ENCODE measurements around the gene CYREN.
"Not testable (repeated sequence)": the region's sequence is repeated elsewhere in the genome, so short reads cannot be mapped to it uniquely, and the experiment has no call there.

The CYREN gene

GRCh38 chr7:135129579-135129978, 40.9 kb downstream of the CYREN start:
- Histone ChIP-seq H4K20me1 (ENCODE audit: insufficient read depth) (no peaks in the 10 kb centered on the region), H3K79me2 (ENCODE audit: insufficient read depth, low read depth) (no peaks in the 10 kb centered on the region), H3K27ac (no peak overlapping the region), H3K36me3 (ENCODE audit: insufficient read depth) (no peaks in the 10 kb centered on the region), H3K9ac (no peak overlapping the region), H3K4me2 (no peak overlapping the region), H3K27me3 (ENCODE audit: insufficient read depth, low read depth) (no peaks in the 10 kb centered on the region), H3K4me1 (ENCODE audit: low read depth, poor library complexity, severe bottlenecking) (no peaks in the 10 kb centered on the region), H2AFZ (ENCODE audit: low read depth) (no peak overlapping the region), H3K4me3 (IDR thresholded peaks at IDR 0.05; ENCODE audit: insufficient read depth, low read depth, low read length) (no peak overlapping the region)
- TF ChIP-seq CTCF (conservative IDR thresholded peaks at IDR 0.05; ENCODE audit: low read depth, low read length), result peak; percentile 34; the same call in 1 of the 2 replicates

GRCh38 chr7:135128931-135129330, 41.6 kb downstream of the CYREN start:
- Histone ChIP-seq H3K4me1 (ENCODE audit: low read depth, poor library complexity, severe bottlenecking) (no peaks in the 10 kb centered on the region), H3K4me3 (IDR thresholded peaks at IDR 0.05; ENCODE audit: insufficient read depth, low read depth, low read length) (no peak overlapping the region), H3K27ac (no peak overlapping the region), H3K27me3 (ENCODE audit: insufficient read depth, low read depth) (no peaks in the 10 kb centered on the region), H3K79me2 (ENCODE audit: insufficient read depth, low read depth) (no peaks in the 10 kb centered on the region), H3K36me3 (ENCODE audit: insufficient read depth) (no peaks in the 10 kb centered on the region), H4K20me1 (ENCODE audit: insufficient read depth) (no peaks in the 10 kb centered on the region), H3K4me2 (no peak overlapping the region), H2AFZ (ENCODE audit: low read depth) (no peak overlapping the region), H3K9ac (no peak overlapping the region)
- TF ChIP-seq CTCF (conservative IDR thresholded peaks at IDR 0.05; ENCODE audit: low read depth, low read length), result no peak

- H4K20me1 ChIP-seq (ENCODE audit: insufficient read depth); H3K36me3 ChIP-seq (ENCODE audit: insufficient read depth); H3K79me2 ChIP-seq (ENCODE audit: insufficient read depth, low read depth); H2AFZ ChIP-seq (ENCODE audit: low read depth); H3K4me2 ChIP-seq; H3K27ac ChIP-seq; H3K4me3 ChIP-seq (IDR thresholded peaks at IDR 0.05; ENCODE audit: insufficient read depth, low read depth, low read length); H3K27me3 ChIP-seq (ENCODE audit: insufficient read depth, low read depth); H3K9ac ChIP-seq; H3K4me1 ChIP-seq (ENCODE audit: low read depth, poor library complexity, severe bottlenecking): not testable (repeated sequence)
Observed at GRCh38 chr7:135124631-135125030, 45.9 kb downstream of the CYREN start.

- Histone ChIP-seq H3K36me3 (ENCODE audit: insufficient read depth) (no peaks in the 10 kb centered on the region), H4K20me1 (ENCODE audit: insufficient read depth) (no peaks in the 10 kb centered on the region)
Observed at GRCh38 chr7:135121868-135122267, 48.6 kb downstream of the CYREN start.

GRCh38 chr7:135117096-135117495, 53.4 kb downstream of the CYREN start:
- Histone ChIP-seq H2AFZ (ENCODE audit: low read depth) (no peak overlapping the region), H3K9ac (no peak overlapping the region), H3K36me3 (ENCODE audit: insufficient read depth) (no peaks in the 10 kb centered on the region), H3K79me2 (ENCODE audit: insufficient read depth, low read depth) (no peaks in the 10 kb centered on the region), H3K4me1 (ENCODE audit: low read depth, poor library complexity, severe bottlenecking) (no peaks in the 10 kb centered on the region), H3K4me2 (no peak overlapping the region), H4K20me1 (ENCODE audit: insufficient read depth) (no peaks in the 10 kb centered on the region), H3K4me3 (IDR thresholded peaks at IDR 0.05; ENCODE audit: insufficient read depth, low read depth, low read length) (no peak overlapping the region), H3K27ac (no peak overlapping the region), H3K27me3 (ENCODE audit: insufficient read depth, low read depth) (no peaks in the 10 kb centered on the region)
- TF ChIP-seq CTCF (conservative IDR thresholded peaks at IDR 0.05; ENCODE audit: low read depth, low read length), result no peak

More at GRCh38 chr7:135121868-135122267, 48.6 kb downstream of the CYREN start:
- Histone ChIP-seq H3K9ac (no peak overlapping the region), H3K4me2 (no peak overlapping the region), H3K4me1 (ENCODE audit: low read depth, poor library complexity, severe bottlenecking) (no peaks in the 10 kb centered on the region), H3K27me3 (ENCODE audit: insufficient read depth, low read depth) (no peaks in the 10 kb centered on the region), H3K79me2 (ENCODE audit: insufficient read depth, low read depth) (no peaks in the 10 kb centered on the region), H3K4me3 (IDR thresholded peaks at IDR 0.05; ENCODE audit: insufficient read depth, low read depth, low read length) (no peak overlapping the region), H2AFZ (ENCODE audit: low read depth) (no peak overlapping the region), H3K27ac (no peak overlapping the region)
- no peak for TF ChIP-seq CTCF (conservative IDR thresholded peaks at IDR 0.05; ENCODE audit: low read depth, low read length)

Data from KMS-11 (cell line).